Upper lobe of left lung (tissue), 4 donors: ENCODE measurements around the gene CPSF4L.

Source experiments
- CTCF ChIP-seq, 6 experiments: fragments of 450-650 bp in 4 of 6; fragments of 200-600 bp in 2 of 6; sonication (generic) in 2 of 6; IDR thresholded peaks; one replicate each; pipeline ENCODE4 v1.5.1; 2016 to 2019; ENCODE audit warnings: antibody characterized with exemption in 6 of 6
- EP300 ChIP-seq, 4 donors: sonication (generic); formaldehyde crosslinking; IDR thresholded peaks; one replicate each; pipeline ENCODE4 v1.5.1; 2017; ENCODE audit warnings: antibody characterized with exemption in 4 of 4, control low read depth in 2 of 4
- POLR2A ChIP-seq, 4 donors: fragments of 450-650 bp; IDR thresholded peaks; one replicate each; pipeline ENCODE4 v1.5.1; 2016 to 2017; ENCODE audit warnings: antibody characterized with exemption in 4 of 4, mild to moderate bottlenecking in 2 of 4
- POLR2AphosphoS5 ChIP-seq, 2 donors: sonication (generic); formaldehyde crosslinking; IDR thresholded peaks; one replicate each; pipeline ENCODE4 v1.5.1; 2017; ENCODE audit warnings: antibody characterized with exemption in 2 of 2

- TF ChIP-seq EP300 (IDR thresholded peaks at IDR 0.05), result no peak
- TF ChIP-seq CTCF (IDR thresholded peaks at IDR 0.05), result no peak
- TF ChIP-seq POLR2A (IDR thresholded peaks at IDR 0.05), result no peak
- TF ChIP-seq POLR2AphosphoS5 (IDR thresholded peaks at IDR 0.05), result no peak
Observed at GRCh38 chr17:73250851-73251640, 10.6 kb downstream of the CPSF4L start.
